HepG2 (cell line): ENCODE results near the gene NCKIPSD. TPM values are rescaled to one million over a fixed set of nuclear protein-coding genes. Genes with fewer than 3 reads are reported as not detected.

ENCODE experiments used
- ATAD3A ChIP-seq: sonication (generic); formaldehyde crosslinking; IDR thresholded peaks from 2 replicates; pipeline ENCODE4 v1.4.0; 2020; ENCODE audit warnings: missing genetic modification reagents
- CEBPB ChIP-seq: IDR thresholded peaks from 2 replicates; pipeline ENCODE4 v1.6.1; 2011; ENCODE audit warnings: low read depth, low read length, improper control_type of control experiment, borderline replicate concordance
- CENPBD1 ChIP-seq: sonication (generic); formaldehyde crosslinking; IDR thresholded peaks from 2 replicates; pipeline ENCODE4 v1.8.0; 2022; ENCODE audit warnings: missing genetic modification reagents, low read depth, mild to moderate bottlenecking, borderline replicate concordance
- DNMT1 ChIP-seq: sonication (generic); formaldehyde crosslinking; IDR thresholded peaks from 2 replicates; pipeline ENCODE4 v1.5.1; 2020; ENCODE audit warnings: mild to moderate bottlenecking, missing genetic modification reagents
- FOSL2 ChIP-seq: sonication (generic); formaldehyde crosslinking; IDR thresholded peaks from 2 replicates; pipeline ENCODE4 v1.4.0; 2020; ENCODE audit warnings: missing genetic modification reagents
- GMEB1 ChIP-seq: sonication (generic); formaldehyde crosslinking; IDR thresholded peaks from 2 replicates; pipeline ENCODE4 v1.5.1; 2020; ENCODE audit warnings: missing genetic modification reagents, mild to moderate bottlenecking, borderline replicate concordance
- HDAC1 ChIP-seq: sonication (generic); formaldehyde crosslinking; IDR thresholded peaks from 2 replicates; pipeline ENCODE4 v1.5.1; 2020; ENCODE audit warnings: mild to moderate bottlenecking, missing genetic modification reagents
- KDM4B ChIP-seq: sonication (generic); formaldehyde crosslinking; IDR thresholded peaks from 2 replicates; pipeline ENCODE4 v1.4.0; 2020; ENCODE audit warnings: missing genetic modification reagents
- KLF12 ChIP-seq: sonication (generic); formaldehyde crosslinking; IDR thresholded peaks from 2 replicates; pipeline ENCODE4 v1.4.0; 2020; ENCODE audit warnings: missing genetic modification reagents, borderline replicate concordance
- NCOA1 ChIP-seq: sonication (generic); formaldehyde crosslinking; IDR thresholded peaks from 2 replicates; pipeline ENCODE4 v1.9.0; 2021; ENCODE audit warnings: missing genetic modification reagents
- POGK ChIP-seq: sonication (generic); formaldehyde crosslinking; conservative IDR thresholded peaks from 2 replicates; pipeline ENCODE4 v1.8.0; 2022; ENCODE audit warnings: mild to moderate bottlenecking, moderate library complexity, missing genetic modification reagents
- RBM39 ChIP-seq: fragments of 200-400 bp; formaldehyde crosslinking; IDR thresholded peaks from one replicate; pipeline ENCODE4 v1.6.1; 2018; ENCODE audit warnings: antibody characterized with exemption, mild to moderate bottlenecking, low read depth, low read length; ENCODE audit not compliant: poor library complexity, severe bottlenecking
- RFX5 ChIP-seq: IDR thresholded peaks from 2 replicates; pipeline ENCODE4 v1.6.1; 2011; ENCODE audit warnings: low read depth, low read length, improper control_type of control experiment
- RFXANK ChIP-seq: IDR thresholded peaks from 2 replicates; pipeline ENCODE4 v1.6.1; 2016
- RORA ChIP-seq: sonication (generic); formaldehyde crosslinking; IDR thresholded peaks from 2 replicates; pipeline ENCODE4 v1.5.0; 2020; ENCODE audit warnings: mild to moderate bottlenecking, missing genetic modification reagents, moderate library complexity
- TAF1 ChIP-seq: sonication (generic); formaldehyde crosslinking; IDR thresholded peaks from 2 replicates; pipeline ENCODE4 v1.4.0; 2020; ENCODE audit warnings: missing genetic modification reagents
- TRIM24 ChIP-seq: sonication (generic); formaldehyde crosslinking; IDR thresholded peaks from 2 replicates; pipeline ENCODE4 v1.8.0; 2022; ENCODE audit warnings: mild to moderate bottlenecking, missing genetic modification reagents
- WIZ ChIP-seq: sonication (generic); formaldehyde crosslinking; IDR thresholded peaks from 2 replicates; pipeline ENCODE4 v1.5.1; 2020; ENCODE audit warnings: mild to moderate bottlenecking, missing genetic modification reagents
- ZBTB14 ChIP-seq: sonication (generic); formaldehyde crosslinking; IDR thresholded peaks from 2 replicates; pipeline ENCODE4 v1.4.0; 2020; ENCODE audit warnings: missing genetic modification reagents
- ZFP36 ChIP-seq: fragments of 150-350 bp; IDR thresholded peaks from 2 replicates; pipeline ENCODE4 v1.6.1; 2018; ENCODE audit warnings: borderline replicate concordance, low read length, low read depth; ENCODE audit not compliant: partially characterized antibody
- ZFP41 ChIP-seq: sonication (generic); formaldehyde crosslinking; IDR thresholded peaks from 2 replicates; pipeline ENCODE4 v1.4.0; 2020; ENCODE audit warnings: mild to moderate bottlenecking, missing genetic modification reagents, borderline replicate concordance
- ZNF576 ChIP-seq: sonication (generic); formaldehyde crosslinking; IDR thresholded peaks from 2 replicates; pipeline ENCODE4 v1.4.0; 2020; ENCODE audit warnings: mild to moderate bottlenecking, missing genetic modification reagents
- ZNF678 ChIP-seq: sonication (generic); formaldehyde crosslinking; IDR thresholded peaks from 2 replicates; pipeline ENCODE4 v1.4.0; 2020; ENCODE audit warnings: mild to moderate bottlenecking, missing genetic modification reagents
- ZNF703 ChIP-seq: sonication (generic); formaldehyde crosslinking; IDR thresholded peaks from 2 replicates; pipeline ENCODE4 v1.5.1; 2020; ENCODE audit warnings: missing genetic modification reagents, mild to moderate bottlenecking, moderate library complexity, borderline replicate concordance
- ZNF766 ChIP-seq: sonication (generic); formaldehyde crosslinking; IDR thresholded peaks from 2 replicates; pipeline ENCODE4 v1.5.0; 2020; ENCODE audit warnings: missing genetic modification reagents, borderline replicate concordance
- polyA plus RNA-seq, 8 experiments: library from polyadenylated mRNA; depleted of rRNA in 3 of 8; stranded (reverse) in 7 of 8; unstranded in 1 of 8; fragments of >200 nt; fragmentation: Illumina TruSeq in 4 of 8; extraction: Trizol in 4 of 8; gene quantifications; 2 replicates each; pipeline versions ENCODE4 v1.2.1 to v1.2.3, GENCODE V29; 2011 to 2016; ENCODE audit warnings: low read depth in 4 of 8, missing spikeins in 1 of 8, mixed read lengths in 1 of 8; ENCODE audit not compliant: insufficient read depth in 1 of 8
- total RNA-seq, 5 experiments: library from RNA; depleted of rRNA; stranded (reverse); fragments of >200 nt; fragmentation: Illumina TruSeq; extraction: Trizol; gene quantifications; 2 replicates each; pipeline ENCODE4 v1.2.3, GENCODE V29; 2016; ENCODE audit warnings: low read depth in 1 of 5

The NCKIPSD gene
- total and polyA plus RNA-seq, 2 of the 13 experiments (the other 11 are each of a cell fraction or from before 2014, with no cell fraction given), result 13.5 to 35.2 TPM

- peak; percentile 60; the same call in 1 of the 2 replicates for TF ChIP-seq FOSL2 (CRISPR knock-in tag)
- peak; percentile 80 for TF ChIP-seq HDAC1 (CRISPR knock-in tag)
- TF ChIP-seq KDM4B (CRISPR knock-in tag), result peak; percentile 19
- peak; percentile 18; the same call in 1 of the 2 replicates for TF ChIP-seq ZNF576
- peak; percentile 51; the same call in 1 of the 2 replicates for TF ChIP-seq TAF1 (CRISPR knock-in tag)
- TF ChIP-seq WIZ, result no peak
- TF ChIP-seq CEBPB, result no peak; the same call in 1 of the 2 replicates
- no peak for TF ChIP-seq ZFP36
- TF ChIP-seq ZBTB14 (CRISPR knock-in tag), result 0 out of 2 replicates have a peak, but pooled peaks have one; percentile 22
- TF ChIP-seq ZNF678 (CRISPR knock-in tag), result peak; percentile 67; the same call in 1 of the 2 replicates
- TF ChIP-seq POGK (CRISPR knock-in tag), result peak; percentile 74; the same call in 1 of the 2 replicates
- peak; percentile 87 for TF ChIP-seq RFX5
- no peak for TF ChIP-seq RORA
- TF ChIP-seq KLF12 (CRISPR knock-in tag), result no peak; the same call in 1 of the 2 replicates
- TF ChIP-seq RBM39, result peak; percentile 68
- peak; percentile 66; the same call in 1 of the 2 replicates for TF ChIP-seq GMEB1 (CRISPR knock-in tag)
- no peak for TF ChIP-seq TRIM24 (CRISPR knock-in tag)
- no peak for TF ChIP-seq ZNF766 (CRISPR knock-in tag)
- no peak for TF ChIP-seq CENPBD1
- TF ChIP-seq ZFP41 (CRISPR knock-in tag), result no peak
- TF ChIP-seq DNMT1 (CRISPR knock-in tag), result no peak
- TF ChIP-seq RFXANK, result no peak
- no peak; the same call in 1 of the 2 replicates for TF ChIP-seq ATAD3A (CRISPR knock-in tag)
- no peak for TF ChIP-seq ZNF703 (CRISPR knock-in tag)
- TF ChIP-seq NCOA1 (CRISPR knock-in tag), result 0 out of 2 replicates have a peak, but pooled peaks have one; percentile 54
These were observed 22.0 kb downstream of the NCKIPSD start (continued) for GRCh38 chr3:48663489-48664312.
